Endodermal cell (in vitro differentiated cells): ENCODE measurements around the gene TP73. TPM values are rescaled to one million over a fixed set of nuclear protein-coding genes. Genes with fewer than 3 reads are reported as not detected.

Experiments used
- DNase-seq: peaks from one replicate; pipeline ENCODE4 v3.0.0-alpha.2; 2017
- H3K27ac ChIP-seq: 2 replicates; pipeline ENCODE4 v1.5.1; 2013; ENCODE audit warnings: mild to moderate bottlenecking, low read depth, low read length, moderate library complexity
- H3K27me3 ChIP-seq: 2 replicates; pipeline ENCODE4 v1.6.1; 2013; ENCODE audit warnings: mild to moderate bottlenecking, low read length, moderate library complexity; ENCODE audit not compliant: insufficient read depth, control insufficient read depth, poor library complexity, severe bottlenecking
- H3K36me3 ChIP-seq: 2 replicates; pipeline ENCODE4 v1.7.0; 2013; ENCODE audit warnings: mild to moderate bottlenecking, low read length, moderate library complexity; ENCODE audit not compliant: control insufficient read depth, insufficient read depth
- H3K4me1 ChIP-seq: one replicate; pipeline ENCODE4 v1.7.0; 2013; ENCODE audit warnings: low read length; ENCODE audit not compliant: control insufficient read depth, insufficient read depth
- H3K4me3 ChIP-seq: 2 replicates; pipeline ENCODE4 v1.5.1; 2013; ENCODE audit warnings: mild to moderate bottlenecking, low read length, moderate library complexity
- H3K9ac ChIP-seq: 2 replicates; pipeline ENCODE4 v1.6.1; 2013; ENCODE audit warnings: mild to moderate bottlenecking, low read length, moderate library complexity; ENCODE audit not compliant: poor library complexity, severe bottlenecking; ENCODE audit errors: extremely low read depth
- H3K9me3 ChIP-seq: 2 replicates; pipeline ENCODE4 v1.6.1; 2013; ENCODE audit warnings: mild to moderate bottlenecking, low read length, moderate library complexity; ENCODE audit not compliant: control insufficient read depth
- H3K27ac Mint-ChIP-seq: 2 replicates; pipeline ENCODE4 v1.8.0; 2020; ENCODE audit warnings: mixed read lengths
- H3K27me3 Mint-ChIP-seq: 2 replicates; pipeline ENCODE4 v1.8.0; 2021; ENCODE audit warnings: mild to moderate bottlenecking, mixed read lengths; ENCODE audit not compliant: insufficient read depth
- H3K36me3 Mint-ChIP-seq: 2 replicates; pipeline ENCODE4 v1.8.0; 2020; ENCODE audit warnings: low read depth, mixed read lengths
- H3K4me1 Mint-ChIP-seq: 2 replicates; pipeline ENCODE4 v1.8.0; 2020; ENCODE audit warnings: mixed read lengths
- H3K4me3 Mint-ChIP-seq: 2 replicates; pipeline ENCODE4 v1.8.0; 2020; ENCODE audit warnings: mild to moderate bottlenecking, moderate library complexity, mixed read lengths
- H3K9me3 Mint-ChIP-seq: 2 replicates; pipeline ENCODE4 v1.8.0; 2020; ENCODE audit warnings: mild to moderate bottlenecking, mixed read lengths
- CTCF ChIP-seq: fragments of 200-600 bp; sonication (generic); conservative IDR thresholded peaks from 2 replicates; pipeline ENCODE4 v1.5.0; 2021; ENCODE audit warnings: antibody characterized with exemption, mild to moderate bottlenecking
- WGBS, 2 experiments: methylation state at CpG; one replicate each; pipeline versions ENCODE4 v1.1.5 to v1.1.7; 2013; ENCODE audit warnings: missing lambda C conversion rate in 2 of 2, mixed read lengths in 1 of 2; ENCODE audit not compliant: insufficient coverage in 1 of 2, insufficient read length in 1 of 2; 5-methylcytosine and 5-hydroxymethylcytosine counted together
- total RNA-seq, 2 donors: library from RNA; stranded (reverse); fragmentation: NEBNext Ultra II Directional in 1 of 2; extraction: Animal tissue kit (Norgen Biotek cat#: 25700) in 1 of 2; gene quantifications; 2 replicates in 1 of 2; 3 replicates in 1 of 2; pipeline ENCODE4 v1.2.1, GENCODE V29; 2021

The TP73 gene
- total RNA-seq, 2 donors from 2014 or later, result 3.4 to 3.5 TPM

GRCh38 chr1:3641816-3642215 lies 10.5 kb upstream of the TP73 start:
- no peak overlapping the region for H3K4me3 Mint-ChIP-seq
- Histone ChIP-seq H3K27me3 (no peaks in the 10 kb centered on the region), H3K9me3 (no peaks in the 10 kb centered on the region), H3K36me3 (peaks cover 31% of the 10 kb centered on the region), H3K9ac (no peak overlapping the region), H3K4me1 (no peaks in the 10 kb centered on the region), H3K4me3 (no peak overlapping the region), H3K27ac (no peak overlapping the region)
- H3K27me3 Mint-ChIP-seq, result no peaks in the 10 kb centered on the region
- DNase-seq, result no peak
- WGBS, 2 experiments, result 96 to 98% methylated on average over 8 to 11 of the region's 11 CpGs
- H3K9me3 Mint-ChIP-seq, result no peaks in the 10 kb centered on the region
- TF ChIP-seq CTCF, result no peak
- peaks cover 38% of the 10 kb centered on the region for H3K36me3 Mint-ChIP-seq
- H3K27ac Mint-ChIP-seq, result no peak overlapping the region
- H3K4me1 Mint-ChIP-seq, result no peaks in the 10 kb centered on the region

GRCh38 chr1:3642919-3643675 lies 9.2 kb upstream of the TP73 start:
- H3K27ac ChIP-seq, result no peak overlapping the region
- Mint-ChIP-seq H3K27me3 (no peaks in the 10 kb centered on the region), H3K4me1 (no peaks in the 10 kb centered on the region), H3K4me3 (no peak overlapping the region), H3K9me3 (no peaks in the 10 kb centered on the region), H3K36me3 (peaks cover 37% of the 10 kb centered on the region), H3K27ac (no peak overlapping the region)
- no peaks in the 10 kb centered on the region for H3K27me3 ChIP-seq
- H3K36me3 ChIP-seq, result peaks cover 32% of the 10 kb centered on the region
- H3K9me3 ChIP-seq, result no peaks in the 10 kb centered on the region
- no peaks in the 10 kb centered on the region for H3K4me1 ChIP-seq
- H3K4me3 ChIP-seq, result no peak overlapping the region
- WGBS, 2 experiments, result 93 to 96% methylated on average over 31 to 35 of the region's 43 CpGs
- no peak for DNase-seq
- TF ChIP-seq CTCF, result no peak
- no peak overlapping the region for H3K9ac ChIP-seq

- Mint-ChIP-seq H3K36me3 (peaks cover 29% of the 10 kb centered on the region), H3K27me3 (no peaks in the 10 kb centered on the region), H3K27ac (no peak overlapping the region), H3K4me1 (peaks cover 4% of the 10 kb centered on the region), H3K4me3 (no peak overlapping the region), H3K9me3 (no peaks in the 10 kb centered on the region)
- no peak for DNase-seq
- WGBS, 2 experiments, result 91 to 92% methylated on average over 12 to 15 of the region's 25 CpGs
- H3K9me3 ChIP-seq, result no peaks in the 10 kb centered on the region
- no peaks in the 10 kb centered on the region for H3K27me3 ChIP-seq
- peaks cover 26% of the 10 kb centered on the region for H3K36me3 ChIP-seq
- H3K9ac ChIP-seq, result no peak overlapping the region
- H3K27ac ChIP-seq, result no peak overlapping the region
- no peak for TF ChIP-seq CTCF
- H3K4me3 ChIP-seq, result no peak overlapping the region
- H3K4me1 ChIP-seq, result peaks cover 2% of the 10 kb centered on the region
Measured at GRCh38 chr1:3644273-3644672, 8.0 kb upstream of the TP73 start.
